MM.1S (cell line): ENCODE measurements around the gene FAM186B.

Source experiments
- DNase-seq: peaks from one replicate; pipeline ENCODE4 v3.0.0-alpha.2; 2015
- H2AFZ ChIP-seq: fragments of 300-600 bp; sonication (generic); 2 replicates; pipeline ENCODE4 v1.6.0; 2016; ENCODE audit warnings: antibody characterized with exemption, low read length
- H3F3A ChIP-seq: fragments of 300-600 bp; sonication (generic); 2 replicates; pipeline ENCODE4 v1.6.1; 2016; ENCODE audit warnings: mild to moderate bottlenecking, antibody characterized with exemption, low read length, moderate library complexity, mixed read lengths; ENCODE audit not compliant: insufficient read depth
- H3K27ac ChIP-seq: fragments of 300-600 bp; sonication (generic); 2 replicates; pipeline ENCODE4 v1.5.1; 2016; ENCODE audit warnings: mild to moderate bottlenecking, low read length
- H3K27me3 ChIP-seq: fragments of 300-600 bp; sonication (generic); replicated peaks from 2 replicates; pipeline ENCODE4 v1.6.0; 2016; ENCODE audit warnings: low read length; ENCODE audit not compliant: insufficient read depth
- H3K36me3 ChIP-seq: fragments of 300-600 bp; sonication (generic); replicated peaks from 2 replicates; pipeline ENCODE4 v1.6.1; 2016; ENCODE audit warnings: mild to moderate bottlenecking, low read length, mixed read lengths; ENCODE audit not compliant: insufficient read depth
- H3K4me1 ChIP-seq: fragments of 300-600 bp; sonication (generic); 2 replicates; pipeline ENCODE4 v1.6.1; 2016; ENCODE audit warnings: low read length, mixed read lengths
- H3K4me2 ChIP-seq: fragments of 300-600 bp; sonication (generic); 2 replicates; pipeline ENCODE4 v1.6.0; 2016; ENCODE audit warnings: low read depth, low read length
- H3K4me3 ChIP-seq: fragments of 300-600 bp; sonication (generic); 2 replicates; pipeline ENCODE4 v1.5.1; 2016; ENCODE audit warnings: low read length, mixed read lengths
- H3K79me2 ChIP-seq: fragments of 300-600 bp; sonication (generic); 2 replicates; pipeline ENCODE4 v1.6.1; 2016; ENCODE audit warnings: mixed run types, low read length, mixed read lengths
- H3K9ac ChIP-seq: fragments of 300-600 bp; sonication (generic); 2 replicates; pipeline ENCODE4 v1.6.1; 2016; ENCODE audit warnings: low read length, mixed read lengths
- H3K9me2 ChIP-seq: fragments of 300-600 bp; sonication (generic); replicated peaks from 2 replicates; pipeline ENCODE4 v1.6.1; 2016; ENCODE audit warnings: mild to moderate bottlenecking, low read length, mixed read lengths; ENCODE audit not compliant: insufficient read depth
- H3K9me3 ChIP-seq: fragments of 300-600 bp; sonication (generic); replicated peaks from 2 replicates; pipeline ENCODE4 v1.6.1; 2016; ENCODE audit warnings: mild to moderate bottlenecking, low read length, mixed read lengths; ENCODE audit not compliant: insufficient read depth
- H4K20me1 ChIP-seq: fragments of 300-600 bp; sonication (generic); 2 replicates; pipeline ENCODE4 v1.6.1; 2016; ENCODE audit warnings: mild to moderate bottlenecking, low read length, moderate library complexity, mixed read lengths; ENCODE audit not compliant: insufficient read depth
- CTCF ChIP-seq: fragments of 300-600 bp; sonication (generic); IDR thresholded peaks from 2 replicates; pipeline ENCODE4 v1.5.1; 2016; ENCODE audit warnings: antibody characterized with exemption, low read length, mixed read lengths
- EZH2 ChIP-seq: fragments of 300-600 bp; sonication (generic); optimal IDR thresholded peaks from 2 replicates; pipeline ENCODE3; 2017; ENCODE audit warnings: low read depth, mild to moderate bottlenecking, antibody characterized with exemption, low read length, mixed read lengths
- EZH2phosphoT487 ChIP-seq: fragments of 300-600 bp; sonication (generic); IDR thresholded peaks from 2 replicates; pipeline ENCODE4 v1.6.1; 2018; ENCODE audit warnings: antibody characterized with exemption, low read length

The FAM186B gene

GRCh38 chr12:49542592-49543160 lies 62.8 kb downstream of the FAM186B start:
- Histone ChIP-seq H3K4me2 (no peak overlapping the region), H3K9me3 (no peaks in the 10 kb centered on the region)

GRCh38 chr12:49541911-49542505 lies 63.4 kb downstream of the FAM186B start:
- Histone ChIP-seq H3K9ac (no peak overlapping the region), H3K79me2 (no peaks in the 10 kb centered on the region), H3K27me3 (peaks cover 27% of the 10 kb centered on the region), H3F3A (0 out of 2 replicates have a peak, but pooled peaks cover 4% of the 10 kb centered on the region), H3K9me2 (no peaks in the 10 kb centered on the region), H3K27ac (no peak overlapping the region), H4K20me1 (no peaks in the 10 kb centered on the region), H3K4me1 (no peaks in the 10 kb centered on the region), H3K4me2 (no peak overlapping the region), H3K4me3 (no peak overlapping the region), H3K9me3 (no peaks in the 10 kb centered on the region), H2AFZ (no peak overlapping the region), H3K36me3 (no peaks in the 10 kb centered on the region)
- no peak for DNase-seq
- TF ChIP-seq EZH2phosphoT487 (no peak), CTCF (no peak), EZH2 (no peak)

More at GRCh38 chr12:49542592-49543160, 62.8 kb downstream of the FAM186B start:
- DNase-seq: no peak
- Histone ChIP-seq H3K9ac (no peak overlapping the region), H3K4me1 (no peaks in the 10 kb centered on the region), H3K79me2 (no peaks in the 10 kb centered on the region), H3F3A (0 out of 2 replicates have a peak, but pooled peaks cover 4% of the 10 kb centered on the region), H3K36me3 (no peaks in the 10 kb centered on the region), H3K9me2 (no peaks in the 10 kb centered on the region), H3K27me3 (peaks cover 25% of the 10 kb centered on the region), H2AFZ (no peak overlapping the region), H3K27ac (no peak overlapping the region), H3K4me3 (no peak overlapping the region), H4K20me1 (no peaks in the 10 kb centered on the region)
- no peak for TF ChIP-seq EZH2phosphoT487
- TF ChIP-seq EZH2: no peak
- TF ChIP-seq CTCF: no peak

DNA sequence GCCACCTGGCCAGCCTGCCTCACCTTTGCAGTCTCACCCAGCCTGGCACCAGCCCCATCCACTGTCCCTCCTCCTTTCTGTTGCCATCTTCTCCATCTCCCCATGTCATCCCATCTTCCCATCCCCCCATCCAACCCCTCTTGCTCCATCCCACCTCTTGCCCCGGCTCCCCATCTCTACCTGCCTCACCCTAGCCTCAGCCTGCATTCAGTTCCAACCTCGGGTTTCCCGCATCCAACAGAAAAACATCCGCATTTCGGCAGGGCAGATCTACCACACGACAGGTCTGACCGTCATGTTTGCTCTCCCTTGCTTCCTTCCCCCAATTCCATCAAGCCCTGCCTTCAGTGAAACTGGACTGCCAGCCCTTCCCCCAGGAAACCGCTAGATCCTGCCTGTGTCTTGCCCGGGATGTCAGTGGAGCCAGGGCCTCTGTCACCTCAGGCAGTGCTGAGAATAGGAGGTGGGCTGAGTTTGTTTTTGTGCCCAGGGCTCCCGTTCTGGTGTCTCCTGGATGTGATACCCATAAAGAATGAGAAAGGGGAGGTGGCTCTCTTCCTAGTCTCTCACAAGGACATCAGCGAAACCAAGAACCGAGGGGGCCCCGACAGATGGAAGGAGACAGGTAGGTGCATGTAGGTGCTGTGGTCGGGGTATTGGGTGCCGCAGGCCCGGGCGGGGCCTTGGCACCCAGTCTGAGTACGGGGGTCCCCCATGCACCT lies 64.1 kb downstream of the FAM186B start:
- no peaks in the 10 kb centered on the region for H3K9me2 ChIP-seq
- no peak overlapping the region for H3K9ac ChIP-seq
- H3K27me3 ChIP-seq: peaks cover 34% of the 10 kb centered on the region
- no peak for TF ChIP-seq CTCF
- TF ChIP-seq EZH2: no peak
- TF ChIP-seq EZH2phosphoT487: no peak
- H3K4me1 ChIP-seq: no peaks in the 10 kb centered on the region
- no peaks in the 10 kb centered on the region for H3K9me3 ChIP-seq
- no peaks in the 10 kb centered on the region for H4K20me1 ChIP-seq
- H3K4me3 ChIP-seq: no peak overlapping the region
- H3K27ac ChIP-seq: no peak overlapping the region
- no peak overlapping the region for H2AFZ ChIP-seq
- no peaks in the 10 kb centered on the region for H3K36me3 ChIP-seq
- H3K4me2 ChIP-seq: no peak overlapping the region
- 0 out of 2 replicates have a peak, but pooled peaks cover 7% of the 10 kb centered on the region for H3F3A ChIP-seq
- no peaks in the 10 kb centered on the region for H3K79me2 ChIP-seq
- no peak for DNase-seq
